Bronchial epithelial cell (primary cell): ENCODE measurements around the gene RDH13. TPM values are rescaled to one million over a fixed set of nuclear protein-coding genes. Genes with fewer than 3 reads are reported as not detected.
A peak's percentile ranks its signal among the peaks of the same experiment; 100 is the strongest.
"Not testable (repeated sequence)": the region's sequence is repeated elsewhere in the genome, so short reads cannot be mapped to it uniquely, and the experiment has no call there.

Experiments used
- DNase-seq: peaks from one replicate; pipeline ENCODE4 v3.0.0-alpha.2; 2010; ENCODE audit warnings: low read depth
- FAIRE-seq: peaks from 2 replicates; lab custom pipeline; 2011; peaks lifted over from hg19 to GRCh38; lab: Jason Lieb, UNC
- H3K27me3 ChIP-seq: 2 replicates; pipeline ENCODE4 v1.5.1; 2011; ENCODE audit warnings: low read length; ENCODE audit not compliant: control insufficient read depth, insufficient read depth
- H3K36me3 ChIP-seq: 2 replicates; pipeline ENCODE4 v1.5.1; 2011; ENCODE audit warnings: low read length; ENCODE audit not compliant: control insufficient read depth, insufficient read depth
- H3K4me3 ChIP-seq: 2 replicates; pipeline ENCODE4 v1.5.1; 2011; ENCODE audit warnings: mild to moderate bottlenecking, low read depth, low read length, control low read depth
- CTCF ChIP-seq: IDR thresholded peaks from 2 replicates; pipeline ENCODE4 v1.5.1; 2011; ENCODE audit warnings: mild to moderate bottlenecking, moderate library complexity, low read length, control low read depth, inconsistent platforms; ENCODE audit not compliant: insufficient read depth, severe bottlenecking
- total RNA-seq: library from RNA; depleted of rRNA; stranded (reverse); fragments of >200 nt; gene quantifications from 2 replicates; pipeline ENCODE4 v1.2.1, GENCODE V29; 2014

The RDH13 gene
- total RNA-seq, 1 donor from 2014 or later, result 23.7 TPM

- no peaks in the 10 kb centered on the region for H3K36me3 ChIP-seq
- no peak overlapping the region for H3K4me3 ChIP-seq
- TF ChIP-seq CTCF, result no peak
- FAIRE-seq (no peak), DNase-seq (no peak)
- H3K27me3 ChIP-seq, result no peaks in the 10 kb centered on the region
Measured at GRCh38 chr19:55012306-55012705, 50.6 kb downstream of the RDH13 start.

- FAIRE-seq, H3K4me3 ChIP-seq, H3K36me3 ChIP-seq, DNase-seq, H3K27me3 ChIP-seq: not testable (repeated sequence)
Measured at GRCh38 chr19:55010561-55010960, 52.4 kb downstream of the RDH13 start.

- not testable (repeated sequence) for H3K27me3 ChIP-seq, FAIRE-seq, H3K4me3 ChIP-seq, DNase-seq, H3K36me3 ChIP-seq
Measured at GRCh38 chr19:55008781-55009180, 54.2 kb downstream of the RDH13 start.

GRCh38 chr19:55008189-55008588 is 54.8 kb downstream of the RDH13 start:
- not testable (repeated sequence) for H3K36me3 ChIP-seq, H3K27me3 ChIP-seq, FAIRE-seq, H3K4me3 ChIP-seq, DNase-seq

- DNase-seq, H3K4me3 ChIP-seq, H3K36me3 ChIP-seq, FAIRE-seq, H3K27me3 ChIP-seq: not testable (repeated sequence)
Measured at GRCh38 chr19:55007537-55007936, 55.4 kb downstream of the RDH13 start.

GRCh38 chr19:55006795-55007194 is 56.2 kb downstream of the RDH13 start:
- not testable (repeated sequence) for H3K27me3 ChIP-seq, FAIRE-seq, DNase-seq, H3K36me3 ChIP-seq
- peak overlapping the region; percentile 31 for H3K4me3 ChIP-seq

- DNase-seq (peak; percentile 67), FAIRE-seq (no peak)
- no peak for TF ChIP-seq CTCF
- Histone ChIP-seq H3K36me3 (no peaks in the 10 kb centered on the region), H3K27me3 (no peaks in the 10 kb centered on the region), H3K4me3 (peak overlapping the region; percentile 31)
Measured at GRCh38 chr19:55005684-55006488, 57.1 kb downstream of the RDH13 start.

- peak; percentile 34 for DNase-seq
- TF ChIP-seq CTCF, result no peak
- no peaks in the 10 kb centered on the region for H3K27me3 ChIP-seq
- H3K4me3 ChIP-seq, result no peak overlapping the region
- H3K36me3 ChIP-seq, result no peaks in the 10 kb centered on the region
- FAIRE-seq, result no peak
Measured at GRCh38 chr19:55000761-55001160, 62.2 kb downstream of the RDH13 start.

- not testable (repeated sequence) for H3K36me3 ChIP-seq, FAIRE-seq, H3K4me3 ChIP-seq, DNase-seq, H3K27me3 ChIP-seq
Measured at GRCh38 chr19:54998751-54999239, 64.2 kb downstream of the RDH13 start.
